ENCODE measurements around the gene USP34. TPM values are rescaled to one million over a fixed set of nuclear protein-coding genes. Genes with fewer than 3 reads are reported as not detected.
A peak's percentile ranks its signal among the peaks of the same experiment; 100 is the strongest.

Gene USP34
- total and polyA plus RNA-seq, 5 experiments from 2014 or later, result 14.5 to 157 (median 19.1) TPM

DNA sequence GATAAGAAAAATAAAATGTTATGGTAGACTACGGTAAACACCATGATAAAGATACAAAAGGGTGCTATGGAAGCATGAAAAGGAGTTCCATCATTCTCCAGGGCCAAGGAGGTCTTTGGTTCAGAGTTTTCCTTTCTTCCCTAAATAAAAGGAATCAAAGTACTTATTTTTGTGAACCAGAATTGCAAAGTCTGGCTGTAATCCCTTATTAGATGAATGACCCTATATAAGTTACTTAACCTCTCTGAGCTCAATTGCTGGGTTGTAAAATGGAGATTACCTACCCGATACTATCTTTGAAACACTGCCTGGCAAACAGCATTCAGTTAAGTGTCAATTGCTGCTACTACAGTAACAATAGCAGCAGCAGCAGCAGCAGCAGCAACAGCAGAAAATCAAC lies 218.9 kb downstream of the USP34 start:
- peaks cover 0 to 5% (median 1%) of the 10 kb centered on the region in 4 donors for H3K4me1 Mint-ChIP-seq
- H3K27ac Mint-ChIP-seq, result peak overlapping the region in 2 of 10 donors; percentile 46 to 64
- no peak for ATAC-seq
- peaks cover 4 to 82% (median 25%) of the 10 kb centered on the region in 3 donors for H3K36me3 Mint-ChIP-seq
- H3K4me3 Mint-ChIP-seq, result no peak overlapping the region
- no peak for DNase-seq
- H3K27me3 Mint-ChIP-seq, result no peaks in the 10 kb centered on the region
- POLR2A ChIA-PET, result interaction anchor here (0.5 kb wide), 1 partner anchor 7 kb away, joined by 5 read pairs; no protein-coding TSS in a partner anchor
- H3K9me3 Mint-ChIP-seq, result no peaks in the 10 kb centered on the region

DNA sequence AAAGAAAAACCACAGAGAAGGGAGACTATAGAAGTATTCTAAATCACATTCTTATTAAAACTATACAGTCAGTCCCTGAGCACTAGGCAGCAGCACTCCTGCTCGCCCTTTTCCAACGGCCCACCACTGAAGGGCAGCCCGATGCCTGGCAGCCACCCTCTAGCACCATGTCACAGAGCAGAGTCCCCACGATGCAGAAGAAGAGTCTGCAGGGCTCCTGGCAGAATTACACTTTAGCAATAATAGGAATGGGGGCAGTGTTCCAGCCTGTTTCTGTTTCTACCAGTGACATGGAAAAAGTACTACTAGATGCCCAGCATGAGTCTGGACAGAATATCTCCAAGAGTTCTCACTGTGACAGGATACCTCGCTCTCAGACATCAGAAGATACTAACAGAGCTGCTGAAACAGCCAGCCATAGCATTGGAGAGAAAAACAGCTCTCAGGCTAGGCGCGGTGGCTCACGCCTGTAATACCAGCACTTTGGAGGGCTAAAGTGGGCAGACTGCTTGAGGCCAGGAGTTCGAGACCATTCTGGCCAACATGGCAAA lies 221.3 kb downstream of the USP34 start:
- no peak for DNase-seq
- no peaks in the 10 kb centered on the region for H3K9me3 Mint-ChIP-seq
- no peak for ATAC-seq
- peak overlapping the region in 1 of 10 donors; percentile 42 for H3K27ac Mint-ChIP-seq
- no peaks in the 10 kb centered on the region for H3K27me3 Mint-ChIP-seq
- POLR2A ChIA-PET, result interaction anchor here (0.7 kb wide), 1 partner anchor 57 kb away, joined by 3 read pairs; no protein-coding TSS in a partner anchor
- H3K4me3 Mint-ChIP-seq, result no peak overlapping the region
- H3K36me3 Mint-ChIP-seq, result peaks cover 4 to 78% (median 22%) of the 10 kb centered on the region in 3 donors
- peaks cover 0 to 2% (median 1%) of the 10 kb centered on the region in 4 donors for H3K4me1 Mint-ChIP-seq

DNA sequence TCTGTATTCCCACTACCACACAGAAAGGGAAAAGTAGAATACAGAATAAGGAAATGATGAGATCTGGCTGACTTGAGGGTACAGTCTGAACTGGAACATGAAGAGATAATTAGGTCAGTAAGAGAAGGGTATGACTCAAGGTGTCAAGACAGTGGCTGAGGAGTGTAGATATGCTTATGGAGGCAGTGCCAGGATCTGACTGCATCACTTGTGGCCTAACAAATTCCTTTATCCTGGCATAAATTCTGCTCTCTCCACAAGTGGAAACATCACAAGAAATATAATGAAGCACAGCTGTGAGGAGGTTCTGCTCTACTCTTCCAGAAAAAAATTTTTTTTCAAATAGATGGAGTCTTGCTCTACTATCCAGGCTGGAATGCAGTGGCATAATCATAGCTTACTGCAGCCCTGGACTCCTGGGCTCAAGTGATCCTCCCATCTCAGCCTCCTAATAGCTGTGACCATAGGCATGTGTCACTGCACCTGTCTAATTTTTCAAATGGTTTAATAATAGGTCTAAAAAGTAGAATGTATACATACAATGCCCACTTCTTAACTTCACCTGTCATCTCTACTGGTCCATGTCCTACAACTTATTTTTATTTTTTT lies 223.6 kb downstream of the USP34 start:
- Mint-ChIP-seq H3K9me3 (no peaks in the 10 kb centered on the region), H3K4me1 (peaks cover 0 to 2% (median 0%) of the 10 kb centered on the region in 4 donors), H3K4me3 (no peak overlapping the region), H3K36me3 (peaks cover 3 to 75% (median 19%) of the 10 kb centered on the region in 3 donors), H3K27ac (peak overlapping the region in 2 of 10 donors; percentile 1 to 10), H3K27me3 (no peaks in the 10 kb centered on the region)
- ATAC-seq, result no peak
- DNase-seq, result no peak
- POLR2A ChIA-PET, result no interaction called here

- Mint-ChIP-seq H3K36me3 (peaks cover 12 to 73% (median 26%) of the 10 kb centered on the region in 3 donors), H3K27ac (peak overlapping the region in 1 of 10 donors; percentile 59), H3K4me3 (no peak overlapping the region), H3K4me1 (peaks cover 0 to 2% (median 0%) of the 10 kb centered on the region in 4 donors), H3K27me3 (no peaks in the 10 kb centered on the region), H3K9me3 (no peaks in the 10 kb centered on the region)
- POLR2A ChIA-PET, result interaction anchor here (0.7 kb wide), 2 partner anchors 8 to 661 kb away, joined by 5 read pairs; partner anchors contain the start of gene COMMD1
- ATAC-seq (no peak), DNase-seq (no peak)
These were observed 226.2 kb downstream of the USP34 start for GRCh38 chr2:61244694-61245093.

GRCh38 chr2:61241266-61241665 lies 229.6 kb downstream of the USP34 start:
- H3K9me3 Mint-ChIP-seq, result no peaks in the 10 kb centered on the region
- no peaks in the 10 kb centered on the region for H3K27me3 Mint-ChIP-seq
- peaks cover 2 to 14% (median 11%) of the 10 kb centered on the region in 4 donors for H3K4me1 Mint-ChIP-seq
- POLR2A ChIA-PET, result no interaction called here
- H3K27ac Mint-ChIP-seq, result no peak overlapping the region
- ATAC-seq, result no peak
- no peak for DNase-seq
- H3K4me3 Mint-ChIP-seq, result no peak overlapping the region
- H3K36me3 Mint-ChIP-seq, result peaks cover 16 to 72% (median 20%) of the 10 kb centered on the region in 3 donors

DNA sequence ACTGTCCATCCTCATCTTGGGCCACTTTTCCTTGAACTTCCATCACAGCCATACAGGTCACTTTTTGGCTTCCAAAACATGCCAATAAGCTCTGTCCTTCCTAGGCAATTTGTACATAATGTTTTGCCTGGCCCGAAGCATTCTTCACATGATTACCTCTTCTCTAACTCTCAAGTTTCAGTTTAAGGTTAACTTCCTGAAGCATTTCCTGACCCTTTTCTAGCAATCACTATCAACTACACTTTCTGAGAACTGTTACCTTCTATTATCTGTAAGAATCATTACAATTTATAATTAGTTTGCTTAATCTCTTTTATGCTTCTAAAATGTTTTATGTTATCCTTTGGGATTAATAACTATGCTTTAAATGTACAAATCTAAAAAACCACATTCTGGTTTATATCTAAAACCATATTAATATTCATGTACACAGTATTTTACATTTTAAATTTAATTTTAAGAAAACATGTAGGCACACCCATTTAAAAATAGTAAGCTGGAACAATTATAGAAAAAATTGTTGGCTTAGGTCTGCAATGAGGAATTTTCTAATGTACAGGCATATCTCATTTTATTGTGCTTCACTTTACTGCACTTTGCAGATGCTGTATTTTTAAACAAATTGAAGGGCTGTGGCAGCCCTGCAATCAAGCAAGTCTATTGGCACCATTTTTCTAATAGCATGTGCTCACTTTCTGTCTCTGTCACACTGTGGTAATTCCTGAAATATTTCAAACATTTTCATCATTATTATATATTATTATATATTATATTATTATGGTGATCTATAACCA lies 232.5 kb downstream of the USP34 start:
- Mint-ChIP-seq H3K27me3 (no peaks in the 10 kb centered on the region), H3K36me3 (peaks cover 20 to 69% (median 23%) of the 10 kb centered on the region in 3 donors), H3K27ac (peak overlapping the region in 8 of 10 donors; percentile 28 to 90 (median 74)), H3K4me3 (no peak overlapping the region), H3K9me3 (no peaks in the 10 kb centered on the region), H3K4me1 (peaks cover 4 to 14% (median 11%) of the 10 kb centered on the region in 4 donors)
- ATAC-seq (no peak), DNase-seq (no peak)
- POLR2A ChIA-PET, result interaction anchor here (0.7 kb wide), 1 partner anchor 477 kb away, joined by 4 read pairs; no protein-coding TSS in a partner anchor

DNA sequence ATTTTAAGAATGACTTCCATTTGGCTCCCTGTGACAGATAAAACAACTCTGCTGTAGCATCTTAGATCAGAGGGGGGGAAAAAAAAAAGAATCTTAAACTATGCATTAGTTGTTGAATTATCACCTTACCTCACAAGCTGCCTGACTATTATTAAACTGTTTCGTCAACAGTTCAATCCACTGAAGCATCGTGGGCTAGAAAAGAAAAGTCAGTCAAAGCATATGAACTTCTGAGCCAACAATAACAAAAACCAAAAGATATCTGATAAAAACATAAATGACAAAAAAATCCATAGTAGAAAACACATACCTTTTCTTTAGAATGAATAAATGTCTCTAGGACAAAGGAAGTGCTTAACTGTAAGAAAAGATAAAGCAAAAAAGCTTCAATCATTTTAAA lies 235.2 kb downstream of the USP34 start:
- Mint-ChIP-seq H3K9me3 (no peaks in the 10 kb centered on the region), H3K36me3 (peaks cover 8 to 77% (median 26%) of the 10 kb centered on the region in 3 donors), H3K4me1 (peaks cover 4 to 14% (median 10%) of the 10 kb centered on the region in 4 donors), H3K27me3 (no peaks in the 10 kb centered on the region), H3K4me3 (no peak overlapping the region), H3K27ac (no peak overlapping the region)
- POLR2A ChIA-PET, result no interaction called here
- DNase-seq (no peak), ATAC-seq (no peak)

DNA sequence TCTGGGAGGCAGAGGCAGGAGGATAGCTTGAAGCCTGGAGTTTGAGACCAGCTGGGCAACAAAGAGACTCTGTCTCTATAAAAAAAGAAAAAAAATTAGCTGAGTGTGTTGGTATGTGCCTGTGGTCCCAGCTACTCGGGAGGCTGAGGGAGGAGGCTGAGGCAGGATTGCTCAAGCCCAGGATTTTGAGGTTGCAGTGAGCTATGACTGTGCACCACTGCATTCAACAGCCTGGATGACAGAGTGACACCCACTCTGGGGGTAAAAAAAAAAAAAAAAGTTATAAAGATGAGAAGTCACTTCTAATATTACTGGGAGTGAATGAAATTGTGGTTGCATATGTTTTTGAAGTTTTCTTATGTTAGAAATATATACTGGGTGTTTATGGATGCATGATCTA lies 237.3 kb downstream of the USP34 start:
- no peak overlapping the region for H3K4me3 Mint-ChIP-seq
- no peak for ATAC-seq
- H3K36me3 Mint-ChIP-seq, result peaks cover 8 to 87% (median 35%) of the 10 kb centered on the region in 3 donors
- no peaks in the 10 kb centered on the region for H3K27me3 Mint-ChIP-seq
- H3K9me3 Mint-ChIP-seq, result no peaks in the 10 kb centered on the region
- H3K4me1 Mint-ChIP-seq, result peaks cover 3 to 6% (median 4%) of the 10 kb centered on the region in 4 donors
- POLR2A ChIA-PET, result interaction anchor here (0.7 kb wide), 1 partner anchor 17 kb away, joined by 3 read pairs; no protein-coding TSS in a partner anchor
- H3K27ac Mint-ChIP-seq, result peak overlapping the region in 3 of 10 donors; percentile 7 to 37 (median 15)
- DNase-seq, result no peak

- peak overlapping the region in 1 of 10 donors; percentile 18 for H3K27ac Mint-ChIP-seq
- H3K9me3 Mint-ChIP-seq, result no peaks in the 10 kb centered on the region
- DNase-seq, result no peak
- POLR2A ChIA-PET, result interaction anchor here (1.2 kb wide), 1 partner anchor 51 kb away, joined by 3 read pairs; no protein-coding TSS in a partner anchor
- H3K4me1 Mint-ChIP-seq, result peaks cover 0 to 2% (median 0%) of the 10 kb centered on the region in 4 donors
- ATAC-seq, result no peak
- no peaks in the 10 kb centered on the region for H3K27me3 Mint-ChIP-seq
- H3K36me3 Mint-ChIP-seq, result peaks cover 4 to 91% (median 41%) of the 10 kb centered on the region in 3 donors
- no peak overlapping the region for H3K4me3 Mint-ChIP-seq
These were observed 241.0 kb downstream of the USP34 start for GRCh38 chr2:61229936-61230335.

DNA sequence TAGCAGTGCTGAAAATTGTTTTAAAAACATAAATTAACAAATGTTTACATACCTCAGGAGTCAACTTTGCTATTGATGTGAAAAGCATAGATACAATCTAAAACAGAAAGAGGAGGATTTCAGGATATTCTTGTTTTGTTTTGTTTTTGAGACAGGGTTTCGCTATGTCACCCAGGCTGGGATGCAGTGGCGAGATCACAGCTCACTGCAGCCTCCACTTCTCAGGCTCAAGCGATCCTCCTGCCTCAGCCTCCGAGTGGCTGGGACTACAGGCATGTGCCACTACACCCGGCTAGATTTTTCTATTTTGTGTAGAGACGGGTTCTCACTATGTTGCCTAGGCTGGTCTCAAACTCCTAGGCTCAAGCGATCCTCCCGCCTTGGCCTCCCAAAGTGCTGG lies 248.3 kb downstream of the USP34 start:
- ATAC-seq (no peak), DNase-seq (no peak)
- Mint-ChIP-seq H3K4me1 (peaks cover 0 to 1% (median 0%) of the 10 kb centered on the region in 4 donors), H3K9me3 (no peaks in the 10 kb centered on the region), H3K4me3 (no peak overlapping the region), H3K36me3 (peaks cover 0 to 79% (median 46%) of the 10 kb centered on the region in 3 donors), H3K27me3 (no peaks in the 10 kb centered on the region), H3K27ac (no peak overlapping the region)
- POLR2A ChIA-PET, result no interaction called here

DNA sequence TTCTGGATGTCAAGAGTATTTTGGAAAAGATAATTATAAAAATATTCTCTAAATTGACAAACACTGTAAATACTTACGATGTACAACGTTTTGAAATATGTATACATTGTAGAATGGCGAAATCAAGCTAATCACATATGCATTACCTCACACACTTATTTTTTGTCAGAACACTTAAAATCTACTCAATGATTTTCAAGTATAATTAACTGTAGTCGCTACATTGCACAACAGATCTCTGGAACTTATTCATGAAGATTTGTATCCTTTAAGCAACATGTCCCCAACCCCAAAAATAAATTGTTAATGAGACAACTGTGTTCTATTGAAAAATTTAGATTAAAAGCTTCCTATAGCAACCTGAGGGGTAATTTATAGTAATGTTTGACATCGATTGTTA lies 249.1 kb downstream of the USP34 start:
- Mint-ChIP-seq H3K36me3 (peaks cover 0 to 76% (median 46%) of the 10 kb centered on the region in 3 donors), H3K4me3 (no peak overlapping the region), H3K27ac (no peak overlapping the region), H3K9me3 (no peaks in the 10 kb centered on the region), H3K27me3 (no peaks in the 10 kb centered on the region), H3K4me1 (peaks cover 0 to 1% (median 0%) of the 10 kb centered on the region in 4 donors)
- DNase-seq, result no peak
- POLR2A ChIA-PET, result no interaction called here
- ATAC-seq, result no peak

GRCh38 chr2:61220768-61221167 lies 250.1 kb downstream of the USP34 start:
- no peaks in the 10 kb centered on the region for H3K27me3 Mint-ChIP-seq
- no peaks in the 10 kb centered on the region for H3K9me3 Mint-ChIP-seq
- H3K4me3 Mint-ChIP-seq, result no peak overlapping the region
- H3K27ac Mint-ChIP-seq, result peak overlapping the region in 3 of 10 donors; percentile 33 to 56 (median 37)
- peaks cover 0 to 1% (median 0%) of the 10 kb centered on the region in 4 donors for H3K4me1 Mint-ChIP-seq
- ATAC-seq (no peak), DNase-seq (no peak)
- H3K36me3 Mint-ChIP-seq, result peaks cover 0 to 79% (median 42%) of the 10 kb centered on the region in 3 donors
- POLR2A ChIA-PET, result interaction anchor here (1.1 kb wide), 1 partner anchor 43 kb away, joined by 3 read pairs; no protein-coding TSS in a partner anchor

Measured in naive thymus-derived CD8-positive, alpha-beta T cell (primary cell).